Body of pancreas (tissue), 4 donors: Measurements from ENCODE around the gene RPTOR. TPM values are rescaled to one million over a fixed set of nuclear protein-coding genes. Genes with fewer than 3 reads are reported as not detected.

Experiments used
- ATAC-seq: fragments of 150-250 bp; one replicate; pipeline ENCODE4 v1.9.1; 2016
- DNase-seq, 4 donors: peaks; one replicate each; pipeline ENCODE4 v3.0.0-alpha.2; 2019
- H3K27ac ChIP-seq, 4 donors: fragments of 200-600 bp; sonication (generic); 1 replicate in 3 of 4; 2 replicates in 1 of 4; pipeline versions ENCODE4 v1.5.1 to v1.6.1; 2016 to 2019; ENCODE audit warnings: mild to moderate bottlenecking in 1 of 4, mixed read lengths in 1 of 4, moderate library complexity in 1 of 4
- H3K27me3 ChIP-seq, 2 donors: fragments of 200-600 bp; sonication (generic); one replicate each; pipeline ENCODE4 v1.6.0; 2016; ENCODE audit warnings: mild to moderate bottlenecking in 1 of 2
- H3K36me3 ChIP-seq, 2 donors: fragments of 200-600 bp; sonication (generic); replicated peaks in 1 of 2; 2 replicates each; pipeline ENCODE4 v1.5.1; 2016; ENCODE audit warnings: low read depth in 2 of 2; ENCODE audit not compliant: insufficient read depth in 1 of 2
- H3K4me1 ChIP-seq: fragments of 200-600 bp; sonication (generic); one replicate; pipeline ENCODE4 v1.6.0; 2016
- H3K4me3 ChIP-seq, 2 donors: fragments of 200-600 bp; sonication (generic); 1 replicate in 1 of 2; 2 replicates in 1 of 2; pipeline ENCODE4 v1.5.1; 2016 to 2019
- H3K9me3 ChIP-seq, 3 donors: fragments of 200-600 bp; sonication (generic); 1 replicate in 2 of 3; 2 replicates in 1 of 3; pipeline ENCODE4 v1.5.1; 2016
- CTCF ChIP-seq, 7 experiments: fragments of 450-650 bp in 4 of 7; fragments of 200-600 bp in 3 of 7; sonication (generic) in 3 of 7; IDR thresholded peaks; one replicate each; pipeline ENCODE4 v1.5.1; 2016 to 2019; ENCODE audit warnings: antibody characterized with exemption in 7 of 7
- POLR2A ChIP-seq, 3 donors: fragments of 450-650 bp; IDR thresholded peaks; one replicate each; pipeline ENCODE4 v1.6.1; 2016; ENCODE audit warnings: antibody characterized with exemption in 3 of 3, mild to moderate bottlenecking in 2 of 3
- WGBS, 2 donors: methylation state at CpG; one replicate each; pipeline ENCODE4 v1.1.5; 2017; 5-methylcytosine and 5-hydroxymethylcytosine counted together
- intact Hi-C: fragments of 100-400 bp; cut with DNase I; formaldehyde crosslinking; loops from one replicate; pipeline ENCODE4 v1.15.1; 2023
- total RNA-seq, 2 donors: library from RNA; depleted of rRNA; stranded (reverse); fragments of >200 nt; gene quantifications; one replicate each; pipeline ENCODE4 v1.1.0, GENCODE V29; 2016

The RPTOR gene
- total RNA-seq, 2 donors from 2014 or later = 22.3 to 34.3 TPM

DNA sequence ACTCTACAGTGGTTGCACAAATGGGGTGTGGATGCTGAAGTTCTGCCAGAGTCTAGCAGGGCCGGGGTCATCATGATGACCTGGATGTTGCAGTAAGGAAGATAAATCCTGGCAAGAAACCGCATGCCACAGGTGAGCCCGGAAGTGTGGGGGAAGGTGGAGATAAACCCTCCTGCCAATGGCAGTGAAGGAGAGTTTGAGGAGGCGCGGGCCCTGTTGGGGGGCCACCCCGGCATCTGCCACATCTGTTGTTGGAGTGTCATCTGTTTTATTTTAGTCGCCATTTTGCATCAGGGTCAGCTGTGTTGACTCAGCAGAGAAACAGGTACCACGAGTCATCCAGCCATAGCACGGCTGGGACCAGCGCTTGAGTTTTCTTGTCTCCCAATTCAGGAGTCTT is 273.2 kb downstream of the RPTOR start:
- Histone ChIP-seq H3K27me3 (no peaks in the 10 kb centered on the region), H3K4me1 (no peaks in the 10 kb centered on the region), H3K36me3 (no peaks in the 10 kb centered on the region), H3K9me3 (no peaks in the 10 kb centered on the region), H3K4me3 (no peak overlapping the region), H3K27ac (no peak overlapping the region)
- TF ChIP-seq POLR2A (IDR thresholded peaks at IDR 0.05) (no peak), CTCF (IDR thresholded peaks at IDR 0.05) (no peak)
- no peak for ATAC-seq
- DNase-seq = no peak
- intact Hi-C loops = no loop called here
- WGBS, 2 donors = 85 to 93% methylated on average over 10 of the region's 10 CpGs

DNA sequence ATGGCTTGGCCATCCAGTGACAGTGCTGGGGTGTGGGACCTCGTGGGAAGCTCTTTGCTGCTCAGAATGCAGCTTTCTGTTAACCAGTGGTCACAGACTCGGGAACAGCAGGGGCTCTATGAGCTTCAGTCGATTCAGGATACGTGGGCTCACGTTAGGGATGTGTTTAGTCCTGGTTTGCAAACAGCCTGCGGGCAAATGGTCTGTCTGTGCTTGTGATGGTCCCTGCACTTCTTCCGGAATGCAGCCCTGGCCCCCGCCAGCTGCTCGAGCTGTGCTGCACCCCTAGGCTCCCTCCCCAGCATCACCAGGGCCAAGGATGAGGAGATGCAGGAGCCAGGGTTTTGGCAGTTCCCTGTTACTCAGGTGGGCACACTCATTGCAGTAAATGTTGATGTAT is 274.2 kb downstream of the RPTOR start:
- H3K27ac ChIP-seq = no peak overlapping the region
- 93 to 94% methylated on average over 4 to 9 of the region's 9 CpGs for WGBS, 2 donors
- no peak overlapping the region for H3K4me3 ChIP-seq
- H3K4me1 ChIP-seq = no peaks in the 10 kb centered on the region
- DNase-seq (no peak), ATAC-seq (no peak)
- no peaks in the 10 kb centered on the region for H3K27me3 ChIP-seq
- peaks cover 0 to 2% of the 10 kb centered on the region in 2 donors for H3K36me3 ChIP-seq
- intact Hi-C loops = no loop called here
- TF ChIP-seq POLR2A (IDR thresholded peaks at IDR 0.05) (no peak), CTCF (IDR thresholded peaks at IDR 0.05) (no peak)
- H3K9me3 ChIP-seq = no peaks in the 10 kb centered on the region

- intact Hi-C loops = no loop called here
- no peak for TF ChIP-seq POLR2A (IDR thresholded peaks at IDR 0.05)
- no peak for TF ChIP-seq CTCF (IDR thresholded peaks at IDR 0.05)
- Histone ChIP-seq H3K4me3 (no peak overlapping the region), H3K36me3 (peaks cover 0 to 2% of the 10 kb centered on the region in 2 donors), H3K9me3 (no peaks in the 10 kb centered on the region), H3K27ac (no peak overlapping the region), H3K27me3 (no peaks in the 10 kb centered on the region), H3K4me1 (no peaks in the 10 kb centered on the region)
- ATAC-seq (no peak), DNase-seq (no peak)
- 71 to 88% methylated on average over 13 to 23 of the region's 23 CpGs for WGBS, 2 donors
Observed at GRCh38 chr17:80819422-80820164, 275.0 kb downstream of the RPTOR start.

GRCh38 chr17:80820331-80820730 is 275.7 kb downstream of the RPTOR start:
- intact Hi-C loops = no loop called here
- no peaks in the 10 kb centered on the region for H3K9me3 ChIP-seq
- TF ChIP-seq CTCF (IDR thresholded peaks at IDR 0.05) (no peak), POLR2A (IDR thresholded peaks at IDR 0.05) (no peak)
- ATAC-seq (no peak), DNase-seq (no peak)
- no peaks in the 10 kb centered on the region for H3K27me3 ChIP-seq
- 86 to 92% methylated on average over 13 of the region's 13 CpGs for WGBS, 2 donors
- H3K36me3 ChIP-seq = peaks cover 0 to 2% of the 10 kb centered on the region in 2 donors
- no peak overlapping the region for H3K4me3 ChIP-seq
- H3K27ac ChIP-seq = no peak overlapping the region
- no peaks in the 10 kb centered on the region for H3K4me1 ChIP-seq

- H3K27me3 ChIP-seq = no peaks in the 10 kb centered on the region
- TF ChIP-seq CTCF (IDR thresholded peaks at IDR 0.05) = no peak
- no peak for TF ChIP-seq POLR2A (IDR thresholded peaks at IDR 0.05)
- H3K4me3 ChIP-seq = no peak overlapping the region
- H3K4me1 ChIP-seq = no peaks in the 10 kb centered on the region
- intact Hi-C loops = no loop called here
- WGBS, 2 donors = 95 to 98% methylated on average over 17 to 18 of the region's 18 CpGs
- H3K9me3 ChIP-seq = no peaks in the 10 kb centered on the region
- ATAC-seq = no peak
- H3K27ac ChIP-seq = no peak overlapping the region
- H3K36me3 ChIP-seq = peaks cover 0 to 2% of the 10 kb centered on the region in 2 donors
- no peak for DNase-seq
Observed at GRCh38 chr17:80821546-80821945, 276.9 kb downstream of the RPTOR start.
